HCEC 1CT (cell line): ENCODE measurements around the gene IGF1R.
A peak's percentile ranks its signal among the peaks of the same experiment; 100 is the strongest.
"Not testable (repeated sequence)": the region's sequence is repeated elsewhere in the genome, so short reads cannot be mapped to it uniquely, and the experiment has no call there.

Experiments
- DNase-seq: peaks from one replicate; pipeline ENCODE4 v3.0.0-alpha.2; 2017

The IGF1R gene

DNA sequence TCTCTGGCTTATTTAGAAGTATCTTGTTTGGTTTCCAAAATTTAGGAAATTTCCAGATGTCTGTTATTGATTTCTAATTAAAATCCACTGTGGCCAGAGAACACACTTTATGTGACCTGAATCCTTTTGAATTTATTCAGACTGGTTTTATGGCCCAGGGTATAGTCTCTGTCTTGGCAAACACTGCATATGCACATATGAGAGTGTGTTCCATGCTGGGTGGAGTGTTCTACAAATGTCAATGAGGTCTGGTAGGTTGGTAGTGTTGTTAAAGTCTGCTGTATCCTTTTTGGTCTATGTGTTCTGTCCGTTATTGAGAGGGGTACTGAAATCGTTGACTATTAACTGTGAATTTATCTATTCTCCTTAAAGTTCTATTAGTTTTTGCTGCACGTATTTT lies 329.1 kb downstream of the IGF1R start:
- no peak for DNase-seq

DNA sequence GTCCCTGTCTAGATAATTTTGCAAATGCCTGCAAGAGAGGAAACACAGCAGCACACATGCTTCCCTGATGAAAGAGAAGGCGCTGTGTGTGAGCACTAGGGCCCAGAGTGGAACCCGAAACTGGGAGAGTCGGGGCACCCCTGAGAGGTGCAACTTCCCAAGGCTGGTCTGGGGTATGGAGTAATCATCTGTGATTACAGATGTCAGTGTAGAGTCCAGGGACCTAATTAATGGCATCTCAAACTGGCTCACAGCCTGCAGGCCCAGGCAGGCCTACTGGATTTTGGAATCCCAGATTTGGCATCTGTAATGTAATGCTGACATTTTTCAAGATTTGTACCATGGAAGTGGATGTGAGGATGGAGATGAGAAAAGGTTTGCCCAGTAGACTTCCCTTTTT lies 329.8 kb downstream of the IGF1R start:
- no peak for DNase-seq

DNA sequence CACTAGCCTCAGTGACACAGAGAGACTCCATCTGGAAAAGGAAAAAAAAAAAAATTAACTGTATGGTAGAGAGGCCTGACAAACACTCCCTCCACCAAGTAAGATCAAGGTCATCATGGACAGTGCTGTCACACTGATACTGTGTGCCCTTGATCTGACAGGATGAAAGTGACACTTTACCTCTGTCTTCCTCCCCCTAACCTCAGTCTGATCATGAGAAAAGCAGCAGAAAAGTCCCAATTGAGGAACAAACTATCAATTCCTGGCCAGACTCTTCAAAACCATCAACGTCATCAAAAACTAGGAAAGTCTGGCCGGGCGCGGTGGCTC lies 332.5 kb downstream of the IGF1R start:
- no peak for DNase-seq

DNA sequence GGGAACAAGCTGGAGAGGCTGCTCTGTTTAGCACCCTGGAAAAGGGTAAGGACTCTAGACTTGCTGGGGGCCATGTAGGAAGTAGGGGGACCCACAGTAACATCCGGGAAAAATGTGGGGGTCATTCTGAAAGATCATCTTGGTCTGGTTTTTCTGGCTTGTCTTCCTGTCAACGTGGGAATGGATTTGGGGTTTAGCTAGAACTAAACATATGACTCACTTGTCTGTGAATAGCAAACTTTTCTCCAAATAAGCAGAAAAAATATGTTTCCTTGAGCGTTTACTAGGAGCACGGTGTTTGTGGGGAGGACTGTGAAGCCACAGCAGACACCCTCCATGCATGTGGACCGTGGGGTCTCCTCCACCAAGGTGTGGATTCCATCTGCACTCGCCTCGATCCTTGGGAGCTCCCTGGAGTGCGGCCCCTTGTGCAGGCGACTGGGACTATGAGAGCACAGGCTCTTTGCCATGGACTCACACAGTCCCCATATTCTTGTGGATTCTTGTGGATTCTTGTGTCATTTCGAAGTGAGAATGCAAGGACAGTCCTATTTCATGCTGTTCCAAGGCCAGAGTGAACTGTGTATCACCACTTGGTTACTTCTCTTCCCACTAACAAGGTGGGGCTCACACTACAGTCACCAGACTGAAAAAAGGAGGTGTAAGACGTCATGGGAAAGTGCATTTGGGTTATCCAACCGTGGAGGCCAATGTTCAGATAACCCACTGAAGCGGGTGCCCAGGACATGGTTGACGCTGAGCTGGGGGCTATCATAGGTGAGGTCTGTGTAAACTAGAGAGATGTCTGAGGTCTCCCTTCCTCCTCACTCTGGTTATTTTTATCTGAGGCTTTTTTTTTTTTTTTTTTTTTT lies 333.7 kb downstream of the IGF1R start:
- peak; percentile 72 for DNase-seq

DNA sequence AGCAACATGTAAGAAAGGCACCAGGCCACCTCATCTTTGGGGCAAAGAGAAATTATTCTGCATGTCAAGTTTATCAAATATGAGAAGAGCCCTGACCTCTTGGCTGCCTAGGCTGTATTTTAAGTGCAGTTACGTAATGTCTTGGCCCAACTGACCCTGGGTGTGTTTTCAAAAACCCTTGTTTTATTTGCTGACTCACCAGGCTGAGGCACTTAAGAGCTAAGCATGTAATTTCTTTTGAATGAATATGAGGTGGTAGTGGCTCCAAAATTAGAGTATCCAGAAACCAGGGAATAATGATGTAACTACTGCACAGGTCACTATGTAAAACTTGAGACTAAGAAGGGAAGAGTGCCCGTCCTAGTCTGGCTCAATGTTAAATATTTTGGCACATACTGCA lies 335.0 kb downstream of the IGF1R start:
- DNase-seq, result peak; percentile 86

DNA sequence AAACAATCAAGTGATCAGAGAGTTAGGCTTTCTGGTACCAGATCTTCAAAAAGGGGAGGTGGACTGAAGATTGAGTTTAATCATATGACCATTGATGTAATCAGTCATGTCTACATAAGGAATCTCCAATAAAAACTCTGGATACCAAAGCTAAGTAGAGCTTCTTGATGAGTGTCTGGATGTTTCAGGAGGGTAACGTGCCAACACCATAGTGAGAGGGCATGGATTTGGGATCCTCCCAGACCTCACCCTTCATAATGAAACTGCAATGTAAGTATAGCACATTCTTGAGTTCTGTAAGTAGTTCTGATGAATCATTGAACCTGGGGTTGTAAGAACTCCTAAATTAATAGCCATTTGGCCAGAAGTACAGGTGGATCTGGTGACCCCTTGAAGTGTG lies 337.9 kb downstream of the IGF1R start:
- DNase-seq, result no peak

DNA sequence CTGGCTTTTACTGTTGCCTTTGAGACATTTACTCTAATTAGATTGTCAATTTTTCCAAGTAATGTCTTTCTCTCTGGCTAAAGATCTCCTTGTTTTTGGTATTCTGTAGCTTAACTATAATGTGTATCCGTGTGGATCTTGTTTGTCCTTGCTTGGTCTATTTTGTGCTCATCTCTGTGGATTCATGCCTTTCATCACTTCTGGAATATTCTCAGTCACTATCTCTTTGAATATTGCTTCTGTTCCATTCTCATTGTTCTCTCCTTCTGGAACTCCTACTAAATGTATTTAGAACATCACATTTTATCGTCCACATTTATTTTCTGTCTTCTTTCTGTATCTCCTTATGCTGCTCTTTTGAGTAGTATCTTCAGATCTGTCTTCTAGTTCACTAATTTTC lies 346.6 kb downstream of the IGF1R start:
- no peak for DNase-seq

DNA sequence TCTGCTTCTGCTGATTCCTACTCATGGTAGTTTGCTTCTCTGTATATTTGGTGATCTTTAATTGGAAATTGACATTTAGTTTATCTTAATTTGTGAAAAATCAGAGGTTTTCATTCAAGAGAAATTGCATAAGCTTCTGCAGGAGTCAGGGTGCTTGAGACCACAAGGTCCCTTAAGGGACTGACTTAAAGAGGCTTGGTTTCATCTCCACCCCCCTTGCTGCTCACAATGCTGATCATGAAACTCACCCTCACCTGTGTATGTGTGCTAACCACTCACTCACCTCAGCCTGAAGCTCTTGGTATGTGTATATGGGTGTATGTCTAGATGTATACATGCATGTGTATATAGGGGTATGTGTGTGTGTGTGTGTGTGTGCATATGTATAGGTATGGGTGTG lies 347.8 kb downstream of the IGF1R start:
- DNase-seq, result no peak

DNA sequence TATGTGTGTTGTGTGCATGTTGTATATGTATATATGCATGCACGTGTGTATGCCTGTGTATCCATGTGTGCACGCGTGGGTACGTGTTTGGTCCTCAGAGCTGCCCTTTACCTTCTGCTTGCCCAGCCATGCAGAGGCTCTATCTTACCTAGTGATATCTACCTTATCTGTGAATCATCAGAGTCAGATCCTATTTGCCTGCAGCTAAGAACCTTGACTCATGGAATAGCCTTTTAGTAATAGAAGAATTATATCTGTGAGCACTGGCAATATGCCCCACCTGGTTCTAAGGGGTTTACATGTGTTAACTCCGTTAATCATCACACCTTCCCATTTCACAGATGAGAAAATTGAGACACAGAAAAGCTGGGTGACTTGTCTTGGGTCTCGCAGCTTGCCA lies 348.3 kb downstream of the IGF1R start:
- DNase-seq, result no peak

DNA sequence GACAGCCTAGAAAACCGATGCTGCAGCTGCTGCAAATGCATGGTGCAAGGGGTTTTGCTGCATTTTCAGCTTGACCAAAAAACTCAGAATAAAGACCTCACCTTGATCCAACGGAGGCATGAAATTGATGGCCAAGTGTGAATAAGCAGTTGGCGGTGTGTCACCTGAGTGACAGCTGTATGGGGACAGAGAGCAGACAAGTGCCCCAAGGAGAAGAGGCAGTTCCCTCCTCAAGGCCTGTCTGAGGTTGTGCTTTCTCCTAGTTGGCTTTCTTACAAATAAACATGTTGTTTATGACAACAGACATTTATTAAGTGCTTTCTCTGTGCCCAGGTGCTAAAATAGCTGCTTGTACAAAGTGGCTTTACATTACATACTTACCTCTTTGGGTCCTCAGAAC lies 349.0 kb downstream of the IGF1R start:
- no peak for DNase-seq

DNA sequence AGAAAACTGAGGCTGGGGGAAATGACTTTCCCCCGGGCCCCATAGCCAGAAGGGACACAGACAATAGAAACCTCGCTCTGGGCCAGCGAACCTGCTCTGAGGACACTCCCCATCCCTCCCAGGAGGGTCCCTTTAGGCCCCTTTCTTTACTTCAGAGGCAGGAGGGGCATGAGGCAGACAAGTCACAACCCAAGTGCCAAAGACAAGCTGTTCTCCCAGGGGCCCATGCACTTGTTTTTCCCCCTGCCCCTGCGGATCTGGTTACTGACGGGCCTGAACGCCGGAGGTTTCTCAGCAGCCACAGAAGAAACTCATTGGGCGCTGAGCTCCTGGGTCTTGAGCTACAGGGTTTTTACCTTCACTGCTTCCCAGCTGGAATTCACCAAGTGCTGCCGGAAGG lies 349.4 kb downstream of the IGF1R start:
- DNase-seq, result no peak

DNA sequence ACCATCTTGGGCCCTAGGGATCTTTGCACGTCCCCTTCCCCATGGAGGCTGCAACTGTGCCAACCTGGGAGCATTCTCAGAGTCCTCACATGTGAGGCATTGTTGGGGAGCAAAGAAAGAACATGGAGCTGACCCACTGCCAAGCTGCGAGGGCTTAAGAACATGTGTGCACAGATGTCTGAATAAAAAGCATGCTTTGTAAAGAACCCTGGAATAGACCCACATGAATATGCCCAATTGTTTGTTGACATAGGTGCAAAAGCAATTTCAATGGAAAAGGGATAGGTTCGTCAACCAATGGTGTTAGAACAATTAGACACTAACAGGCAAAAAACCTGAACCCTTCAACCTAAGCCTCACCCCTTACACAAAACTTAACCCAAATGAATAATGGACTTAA lies 349.9 kb downstream of the IGF1R start:
- DNase-seq, result no peak

DNA sequence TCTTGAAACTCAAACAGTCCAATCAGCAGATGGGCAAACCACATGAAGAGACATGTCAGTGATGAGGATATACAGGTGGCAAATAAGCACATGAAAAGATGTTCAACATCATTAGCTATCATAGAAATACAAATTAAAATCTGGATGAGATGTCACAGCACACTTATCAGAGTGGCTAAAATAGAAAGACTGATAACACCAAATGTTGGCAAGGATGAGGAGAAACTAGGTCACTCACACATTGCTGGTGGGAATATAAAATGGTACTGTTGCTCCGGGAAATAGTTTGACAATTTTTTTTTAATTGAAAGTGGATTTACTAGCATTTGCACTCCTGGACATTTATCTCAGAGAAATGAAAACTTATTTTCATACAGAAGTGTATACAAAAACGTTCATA lies 350.9 kb downstream of the IGF1R start:
- DNase-seq, result no peak

DNA sequence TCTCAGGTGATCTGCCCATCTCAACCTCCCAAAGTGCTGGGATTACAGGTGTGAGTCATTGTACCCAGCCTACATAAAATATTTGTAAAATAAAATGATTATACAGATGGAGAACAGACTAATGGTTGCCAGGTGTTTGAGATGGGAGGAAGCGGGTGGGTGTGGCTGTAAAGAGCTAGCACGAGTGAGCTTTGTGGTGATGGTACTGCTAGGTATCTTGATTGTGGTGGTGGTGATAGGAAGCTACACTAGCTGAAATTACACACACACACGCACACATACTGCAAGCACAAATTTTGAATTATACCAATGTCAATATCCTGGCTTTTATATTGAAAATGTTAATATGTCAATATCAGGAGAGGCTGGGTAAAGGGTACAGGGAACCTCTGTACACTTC lies 353.9 kb downstream of the IGF1R start:
- no peak for DNase-seq

DNA sequence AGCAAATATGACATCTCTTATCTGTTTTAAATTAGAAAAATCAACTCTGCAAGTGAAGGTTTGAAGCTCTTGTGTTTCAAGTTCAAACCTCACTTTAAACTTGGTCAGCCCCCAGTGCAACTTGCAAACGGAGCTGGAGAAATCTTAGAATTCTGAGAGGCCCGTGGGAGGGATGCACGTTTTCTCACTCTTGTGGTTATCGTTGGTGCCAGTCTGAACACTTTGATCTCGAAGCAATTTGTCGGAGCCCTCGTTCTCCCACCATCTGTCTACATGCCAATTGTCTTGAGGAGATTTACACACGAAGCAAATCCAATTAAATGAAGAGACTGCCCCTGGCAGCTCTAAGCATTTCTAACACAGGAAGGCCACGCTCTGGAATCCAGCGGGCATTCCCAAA lies 355.0 kb downstream of the IGF1R start:
- DNase-seq, result not testable (repeated sequence)

DNA sequence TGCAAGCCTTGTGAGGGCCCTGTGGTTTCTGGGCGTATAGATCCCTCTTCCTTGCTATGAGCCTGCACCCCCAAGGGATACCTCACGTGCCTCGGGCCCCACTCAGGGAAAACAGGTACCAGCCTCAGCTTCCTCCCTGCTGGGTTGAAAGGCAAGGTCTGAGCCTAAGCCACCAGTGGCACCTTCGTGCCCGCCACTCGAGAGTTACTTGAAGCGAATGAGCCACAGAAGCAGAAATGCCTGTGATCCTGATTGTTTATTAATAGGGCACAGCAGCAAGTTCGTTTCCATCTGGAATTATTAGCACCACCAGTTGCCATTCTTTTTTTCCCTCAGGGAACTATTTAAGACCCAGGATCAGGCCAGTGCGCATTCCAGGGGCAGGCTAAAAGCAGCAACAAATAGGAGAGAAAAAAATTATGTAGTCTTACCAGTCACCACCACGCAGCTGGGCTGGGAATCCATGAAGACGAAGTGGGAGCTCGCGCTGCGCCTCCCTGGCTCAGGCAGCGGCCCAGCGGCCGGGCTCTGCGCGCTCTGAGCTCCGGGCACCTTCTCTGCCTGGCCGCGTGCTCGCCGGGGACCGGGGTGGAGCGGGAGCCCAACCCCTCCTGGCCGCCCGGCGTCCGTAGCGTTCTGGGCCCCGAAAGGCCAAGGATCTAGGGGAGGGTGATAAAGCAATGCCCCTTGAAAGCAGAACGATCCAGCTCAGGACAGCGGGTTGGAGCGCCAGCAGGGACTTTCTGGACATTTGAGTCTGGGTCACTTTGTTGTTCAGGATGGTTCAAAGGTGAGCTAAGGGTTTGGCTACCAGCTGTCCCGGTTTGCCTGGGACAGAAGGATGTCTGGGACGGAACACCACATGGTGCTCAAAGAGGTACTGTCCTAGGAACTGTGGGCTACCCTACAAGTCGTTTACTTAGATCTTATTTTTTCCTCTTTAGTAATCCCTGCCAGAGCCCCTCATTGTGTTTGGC lies 356.9 kb downstream of the IGF1R start:
- not testable (repeated sequence) for DNase-seq

DNA sequence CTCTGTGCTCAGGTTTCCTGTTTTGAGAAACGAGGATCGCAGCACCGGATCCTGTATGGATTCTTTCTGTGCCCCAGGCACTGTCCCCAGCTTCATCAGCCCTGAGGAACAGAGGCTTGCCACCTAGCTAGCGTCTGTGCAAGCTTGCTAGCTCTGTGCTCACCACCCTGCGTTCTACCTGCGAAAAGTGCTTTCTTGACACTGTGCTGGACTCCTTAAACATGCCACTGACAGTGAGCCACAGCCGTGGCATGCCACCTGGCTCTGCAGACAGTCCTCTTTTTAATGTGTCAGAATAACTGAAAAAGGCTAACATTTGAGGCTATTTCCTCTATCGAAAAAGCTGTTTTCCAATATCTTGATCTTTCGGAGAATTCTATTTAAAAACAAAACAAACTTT lies 357.8 kb downstream of the IGF1R start:
- no peak for DNase-seq

DNA sequence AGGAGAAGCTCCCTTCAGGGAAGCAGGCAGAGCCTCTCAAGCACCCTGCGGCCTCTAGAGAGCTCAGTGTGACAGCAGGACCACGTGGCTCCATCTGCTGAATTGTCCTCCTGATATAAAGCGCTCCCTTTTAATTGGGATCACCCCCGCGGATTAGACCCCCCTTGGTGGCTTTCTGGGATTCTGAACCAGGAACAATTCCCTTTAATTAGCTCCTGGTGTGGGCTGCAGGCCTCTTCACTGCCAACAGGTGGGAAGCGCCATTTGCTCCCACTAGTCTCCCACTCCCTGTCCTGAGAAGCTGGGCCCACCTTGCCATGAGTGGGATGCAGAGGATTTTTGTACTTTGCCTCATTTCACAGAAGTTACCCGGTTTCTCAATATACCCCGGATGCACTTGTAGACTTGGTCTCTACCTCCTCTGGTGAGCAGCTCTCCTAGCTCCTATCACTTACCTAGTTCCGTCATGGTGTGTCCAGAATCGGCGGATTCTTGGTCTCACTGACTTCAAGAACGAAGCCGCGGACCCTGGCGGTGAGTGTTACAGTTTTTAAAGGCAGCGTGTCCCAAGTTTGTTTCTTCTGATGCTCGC lies 358.7 kb downstream of the IGF1R start:
- no peak for DNase-seq

DNA sequence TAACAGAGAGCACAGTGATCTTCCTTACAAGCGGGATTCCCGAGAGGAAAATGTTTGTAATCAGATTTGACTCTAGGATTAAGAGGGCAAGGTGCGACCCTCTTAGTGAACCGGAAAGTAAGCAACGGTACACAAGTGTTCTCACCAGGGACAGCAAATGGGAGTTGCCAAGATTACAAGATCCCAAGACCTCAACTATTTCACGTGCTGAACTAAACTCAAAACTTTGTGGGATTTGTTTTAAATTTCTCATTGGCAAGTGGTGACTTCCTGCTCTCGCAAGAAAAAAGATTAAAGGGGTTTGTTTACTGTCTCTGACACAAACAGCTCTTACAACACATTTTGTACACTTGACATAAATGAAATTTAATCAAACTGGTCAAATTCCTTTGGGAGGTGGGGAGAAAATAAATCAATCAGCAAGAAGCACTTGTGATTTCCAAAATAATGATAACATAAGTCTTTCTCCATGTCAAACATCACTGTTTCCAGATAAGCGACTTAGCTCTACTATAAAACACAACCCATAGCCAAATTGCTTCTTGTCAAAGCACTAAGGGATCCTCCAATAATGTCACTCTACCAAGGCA lies 361.5 kb downstream of the IGF1R start:
- no peak for DNase-seq

DNA sequence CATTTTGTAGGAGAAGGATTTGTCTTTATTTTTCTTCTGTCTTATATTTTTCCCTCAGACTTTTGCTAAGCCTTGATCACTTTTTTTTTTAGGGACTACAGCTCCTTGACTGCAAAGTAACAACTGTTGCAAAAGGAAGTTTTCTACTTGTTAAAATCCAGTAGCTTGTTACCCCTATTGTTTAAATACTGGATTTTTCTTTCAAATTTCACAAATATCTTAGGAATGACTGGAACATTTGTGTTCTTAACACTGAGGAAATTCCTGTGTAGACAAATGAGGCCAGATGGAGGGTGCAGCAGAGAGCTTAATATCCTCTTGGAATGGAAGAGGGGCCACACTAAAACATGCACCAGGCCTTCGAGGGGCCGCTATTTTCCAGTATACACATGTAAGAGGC lies 362.4 kb downstream of the IGF1R start:
- peak; percentile 3 for DNase-seq
